Measurements from ENCODE around the gene TCTA.

Gene TCTA

DNA sequence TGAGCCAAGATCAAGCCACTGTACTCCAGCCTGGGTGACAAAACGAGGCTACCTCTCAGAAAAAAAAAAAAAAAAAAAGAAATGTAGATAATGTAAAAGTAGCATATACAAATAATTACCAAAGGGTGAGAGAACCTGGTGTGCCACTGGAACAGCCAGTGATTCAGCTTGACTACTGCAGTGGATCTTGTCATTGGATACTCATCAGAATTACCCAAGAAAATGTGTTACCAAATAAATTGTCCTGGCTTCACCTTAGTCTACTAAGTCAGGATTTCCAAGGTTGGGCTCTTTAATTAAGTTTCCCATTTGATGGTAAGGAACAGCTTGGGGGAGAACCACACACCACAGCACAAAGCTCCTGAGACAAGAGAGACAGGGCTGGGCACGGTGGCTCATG, 15.4 kb downstream of the TCTA start:
- TF ChIP-seq, protein P1, sequence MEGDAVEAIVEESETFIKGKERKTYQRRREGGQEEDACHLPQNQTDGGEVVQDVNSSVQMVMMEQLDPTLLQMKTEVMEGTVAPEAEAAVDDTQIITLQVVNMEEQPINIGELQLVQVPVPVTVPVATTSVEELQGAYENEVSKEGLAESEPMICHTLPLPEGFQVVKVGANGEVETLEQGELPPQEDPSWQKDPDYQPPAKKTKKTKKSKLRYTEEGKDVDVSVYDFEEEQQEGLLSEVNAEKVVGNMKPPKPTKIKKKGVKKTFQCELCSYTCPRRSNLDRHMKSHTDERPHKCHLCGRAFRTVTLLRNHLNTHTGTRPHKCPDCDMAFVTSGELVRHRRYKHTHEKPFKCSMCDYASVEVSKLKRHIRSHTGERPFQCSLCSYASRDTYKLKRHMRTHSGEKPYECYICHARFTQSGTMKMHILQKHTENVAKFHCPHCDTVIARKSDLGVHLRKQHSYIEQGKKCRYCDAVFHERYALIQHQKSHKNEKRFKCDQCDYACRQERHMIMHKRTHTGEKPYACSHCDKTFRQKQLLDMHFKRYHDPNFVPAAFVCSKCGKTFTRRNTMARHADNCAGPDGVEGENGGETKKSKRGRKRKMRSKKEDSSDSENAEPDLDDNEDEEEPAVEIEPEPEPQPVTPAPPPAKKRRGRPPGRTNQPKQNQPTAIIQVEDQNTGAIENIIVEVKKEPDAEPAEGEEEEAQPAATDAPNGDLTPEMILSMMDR (IDR thresholded peaks at IDR 0.05), result no peak

DNA sequence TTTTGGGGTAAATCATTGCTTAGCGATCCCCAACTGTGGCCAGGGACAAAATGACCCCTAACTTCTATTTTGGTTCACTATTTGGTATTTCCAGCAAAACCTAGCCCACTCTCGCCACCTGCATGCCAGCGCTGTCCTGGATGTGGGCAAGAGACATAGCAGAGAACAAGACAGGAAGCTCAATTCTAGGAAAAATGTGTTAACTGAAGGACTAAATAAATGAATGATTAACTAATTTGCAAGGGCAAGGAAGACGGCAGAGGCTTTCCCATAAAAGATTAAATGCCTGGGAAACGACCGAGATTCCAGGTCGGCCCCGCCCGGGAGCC, 16.5 kb downstream of the TCTA start:
- TF ChIP-seq, protein P1 (IDR thresholded peaks at IDR 0.05), result no peak

DNA sequence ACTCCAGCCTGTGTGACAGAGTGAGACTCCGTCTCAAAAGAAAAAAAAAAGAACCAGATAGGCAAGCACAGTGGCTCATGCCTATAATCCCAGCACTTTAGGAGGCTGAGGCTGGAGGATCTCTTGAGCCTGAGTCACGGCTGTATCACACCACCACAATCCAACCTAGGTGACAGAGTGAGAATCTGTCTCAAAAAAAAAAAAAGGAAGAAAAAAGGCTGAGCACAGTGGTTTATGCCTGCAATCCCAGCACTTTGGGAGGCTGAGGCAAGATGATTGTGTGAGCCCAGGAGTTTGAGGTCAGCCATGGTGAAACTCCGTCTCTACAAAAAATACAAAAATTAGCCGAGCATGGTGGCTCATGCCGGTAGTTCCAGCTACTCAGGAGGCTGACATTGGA, 22.5 kb downstream of the TCTA start:
- TF ChIP-seq, protein P1 (IDR thresholded peaks at IDR 0.05), result no peak

DNA sequence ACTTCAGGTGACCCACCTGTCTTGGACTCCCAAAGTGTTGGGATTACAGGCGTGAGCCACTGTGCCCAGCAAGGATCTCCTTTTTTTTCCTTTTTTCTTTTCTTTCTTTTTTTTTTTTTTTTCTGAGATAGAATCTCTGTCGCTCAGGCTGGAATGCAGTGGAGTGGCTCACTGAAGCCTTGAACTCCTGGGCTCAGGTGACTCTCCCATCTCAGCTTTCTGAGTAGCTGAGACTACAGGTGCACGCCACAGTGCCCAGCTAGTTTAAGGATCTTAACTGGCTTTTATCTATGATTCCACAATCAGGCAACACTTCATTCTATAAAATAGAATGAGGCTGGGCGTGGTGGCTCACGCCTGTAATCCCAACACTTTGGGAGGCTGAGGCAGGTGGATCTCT, 33.2 kb downstream of the TCTA start:
- TF ChIP-seq, protein P1 (IDR thresholded peaks at IDR 0.05), result no peak

DNA sequence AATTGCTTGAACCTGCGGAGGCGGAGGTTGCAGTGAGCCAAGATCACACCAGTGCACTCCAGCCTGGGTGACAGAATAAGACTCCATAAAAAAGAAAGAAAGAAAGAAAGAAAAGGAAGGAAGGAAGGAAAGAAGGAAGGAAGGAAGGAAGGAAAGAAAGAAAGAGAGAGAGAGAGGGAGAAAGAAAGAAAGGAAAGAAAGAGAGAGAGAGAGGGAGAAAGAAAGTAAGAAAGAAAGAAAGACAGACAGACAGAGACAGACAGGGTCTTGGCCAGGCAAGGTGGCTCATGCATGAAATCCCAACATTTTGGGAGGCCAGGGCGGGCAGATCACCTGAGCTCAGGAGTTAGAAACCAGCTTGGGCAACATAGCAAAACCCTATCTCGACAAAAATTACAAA, 41.4 kb downstream of the TCTA start:
- TF ChIP-seq, protein P1 (IDR thresholded peaks at IDR 0.05), result no peak

DNA sequence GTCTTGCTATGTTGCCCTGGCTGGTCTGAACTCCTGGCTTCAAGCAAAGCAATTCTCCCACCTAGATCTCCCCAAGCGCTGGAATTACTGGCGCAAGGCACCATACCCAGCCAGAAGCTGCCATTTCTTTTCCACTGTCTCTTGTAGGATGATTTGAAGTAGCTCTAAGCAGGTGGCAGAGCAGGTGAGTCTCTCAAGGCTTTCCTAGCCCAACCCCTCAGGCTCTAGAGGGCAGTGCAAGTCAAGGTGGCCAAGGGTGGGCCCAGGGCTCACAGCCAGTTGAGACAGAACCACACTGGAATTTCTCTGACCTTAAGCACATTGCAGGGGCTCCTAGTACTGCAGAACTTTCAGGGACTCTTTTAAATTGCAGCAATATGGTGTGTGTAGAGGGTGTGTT, 42.2 kb downstream of the TCTA start:
- TF ChIP-seq, protein P1 (IDR thresholded peaks at IDR 0.05), result no peak

DNA sequence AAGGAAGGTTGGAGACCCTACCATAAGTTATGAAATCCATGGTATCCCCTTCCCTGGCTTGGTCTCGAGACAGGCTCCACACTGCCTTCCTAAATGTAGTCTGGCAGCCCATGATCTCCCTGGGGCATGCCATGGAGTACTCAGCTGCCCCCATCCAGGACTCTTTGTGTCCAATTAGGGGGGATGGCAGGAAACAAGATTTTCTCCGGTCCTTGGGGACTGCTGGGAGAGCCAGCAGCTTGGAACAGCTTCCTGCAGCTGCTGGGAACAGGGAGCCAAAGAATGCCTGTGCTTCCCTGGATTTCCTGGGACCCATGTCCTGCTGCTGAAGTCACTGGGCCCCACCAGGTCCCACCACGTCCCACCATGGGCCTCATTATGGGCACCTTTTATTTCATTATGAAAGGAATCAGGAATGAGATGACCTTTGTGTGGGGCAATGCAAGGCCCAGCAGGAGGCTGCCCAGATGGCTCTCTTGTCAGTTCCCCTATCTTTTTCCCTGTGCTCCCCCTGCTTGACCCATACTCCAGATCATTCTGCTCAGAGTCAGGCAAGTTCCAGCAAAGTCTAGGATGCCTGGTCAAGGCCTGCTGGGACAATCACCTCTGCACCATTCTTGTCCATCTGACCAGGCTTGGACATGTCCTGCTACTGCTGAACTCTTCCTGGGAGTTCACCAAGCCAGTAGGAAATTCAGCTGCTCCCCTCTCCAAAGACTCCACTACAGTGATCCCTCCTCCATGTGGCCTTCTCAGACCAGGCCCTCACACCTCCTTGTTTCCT, 42.9 kb downstream of the TCTA start:
- TF ChIP-seq, protein P1 (IDR thresholded peaks at IDR 0.05), result no peak

DNA sequence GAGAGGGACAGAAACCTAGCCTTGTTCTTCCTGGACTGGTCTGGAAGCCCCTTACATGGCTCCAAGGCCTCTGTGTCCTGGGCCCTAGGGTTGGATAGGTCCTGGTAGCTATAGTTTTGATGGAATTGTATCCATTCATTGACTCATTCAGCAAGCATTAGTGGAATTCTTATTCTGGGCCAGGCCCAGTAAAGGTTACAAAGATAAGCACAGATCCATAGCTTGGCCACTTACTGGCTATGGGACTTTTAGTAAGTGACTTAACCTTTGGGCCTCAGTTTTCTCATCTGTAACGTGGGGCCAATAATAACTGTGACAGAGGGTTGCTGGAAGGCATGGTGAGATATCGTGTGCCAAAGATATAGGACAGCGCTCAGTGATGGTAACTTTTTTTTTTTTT, 44.2 kb downstream of the TCTA start:
- TF ChIP-seq, protein P1 (IDR thresholded peaks at IDR 0.05), result no peak

All from LNCAP (cell line).